ENCODE data around the gene SASH1.
A peak's percentile ranks its signal among the peaks of the same experiment; 100 is the strongest.

The SASH1 gene

GRCh38 chr6:148342350-148343046 lies at the start of gene SASH1:
TSS of gene SASH1 (plus strand) at chr6:148342838. CDS start at chr6:148343068, 230 bp downstream.
- DNase-seq: peak; percentile 1 to 3

DNA sequence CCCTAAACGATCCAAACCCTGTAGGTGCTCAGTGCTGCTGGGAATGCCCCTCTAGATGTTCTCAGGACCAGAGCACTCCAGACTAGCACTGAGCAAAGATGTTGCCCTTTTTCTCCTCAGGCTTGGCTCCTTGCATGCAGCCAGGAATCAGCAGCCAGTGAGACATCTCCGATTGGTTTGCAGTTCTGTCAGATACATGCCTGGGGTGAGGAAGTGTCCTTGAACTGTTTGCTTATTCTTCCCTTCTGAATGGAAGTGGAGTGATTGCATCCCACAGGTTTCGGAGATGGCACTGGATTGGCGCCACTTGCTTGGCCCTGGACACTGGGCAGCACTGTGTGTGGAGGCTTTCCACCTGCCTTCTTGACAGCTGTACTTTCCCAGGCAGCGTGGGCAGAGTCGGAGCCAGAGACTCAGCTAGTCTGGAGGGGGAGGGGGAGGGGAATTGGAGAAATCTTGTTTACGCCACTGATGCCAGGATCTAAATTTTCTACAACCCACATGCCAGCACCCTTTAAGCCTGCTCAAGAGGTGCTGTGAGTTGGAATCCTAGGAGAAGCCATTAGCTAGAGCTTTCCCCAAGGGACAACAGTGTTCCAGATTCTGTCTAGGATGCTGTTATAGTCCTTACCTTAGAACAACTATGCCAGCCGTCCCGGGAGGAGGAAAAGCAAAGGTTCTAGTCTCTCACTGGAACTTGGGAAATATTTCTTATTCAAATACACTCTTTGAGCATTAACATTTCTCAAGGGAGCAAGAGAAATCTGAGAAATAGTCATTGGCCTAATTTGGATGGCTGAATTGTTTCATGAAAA lies 49.2 kb upstream of the SASH1 start:
- DNase-seq: no peak

GRCh38 chr6:148294059-148294458 lies 48.6 kb upstream of the SASH1 start:
- DNase-seq: no peak

- DNase-seq: no peak
Measured at GRCh38 chr6:148295261-148295887, 47.3 kb upstream of the SASH1 start.

DNA sequence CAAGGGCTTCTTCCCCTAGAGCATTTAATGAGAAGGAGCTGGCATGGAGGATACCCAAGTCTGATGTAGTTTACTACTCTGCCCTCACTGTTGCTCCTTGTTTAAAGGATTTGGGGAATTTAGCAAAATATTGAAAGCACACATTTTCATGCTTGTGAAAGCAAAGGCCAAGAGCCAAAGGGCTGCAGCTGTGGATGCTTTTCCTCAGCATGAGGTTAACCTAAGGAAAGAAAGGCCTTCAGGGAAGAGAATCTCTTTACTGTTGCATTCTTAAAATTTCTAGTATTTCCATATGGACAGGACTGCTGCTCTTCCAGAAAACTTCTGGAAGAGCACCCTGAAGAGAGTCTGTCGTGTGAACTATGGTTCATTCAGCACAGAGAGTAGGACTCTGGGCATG lies 45.9 kb upstream of the SASH1 start:
- DNase-seq: no peak

- no peak for DNase-seq
Measured at GRCh38 chr6:148298683-148299082, 44.0 kb upstream of the SASH1 start.

- no peak for DNase-seq
Measured at GRCh38 chr6:148303616-148304015, 39.0 kb upstream of the SASH1 start.

- no peak for DNase-seq
Measured at GRCh38 chr6:148304976-148305375, 37.7 kb upstream of the SASH1 start.

GRCh38 chr6:148306286-148306685 lies 36.4 kb upstream of the SASH1 start:
- DNase-seq: no peak

DNA sequence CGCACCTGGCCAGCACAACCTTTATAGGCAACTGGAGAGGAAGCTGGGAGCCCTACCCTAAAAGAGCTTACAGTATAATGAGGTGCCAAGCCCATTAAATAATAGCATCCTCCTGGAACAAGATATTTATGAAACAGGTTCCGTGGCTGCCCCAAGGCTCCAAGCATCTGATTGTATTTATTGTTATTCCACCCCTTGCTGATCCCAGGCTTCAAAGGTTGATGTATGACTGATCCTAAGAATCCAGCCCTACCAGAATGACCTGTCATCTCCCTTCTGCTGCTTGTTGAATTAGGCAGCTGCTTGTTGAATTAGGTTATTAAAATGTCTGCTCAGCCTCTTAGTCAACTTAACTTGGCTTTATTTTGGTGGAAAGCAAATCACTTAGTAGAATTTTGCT lies 35.2 kb upstream of the SASH1 start:
- DNase-seq: no peak

- no peak for DNase-seq
Measured at GRCh38 chr6:148309301-148309700, 33.3 kb upstream of the SASH1 start.

- DNase-seq: no peak
Measured at GRCh38 chr6:148311966-148312669, 30.5 kb upstream of the SASH1 start.

- DNase-seq: no peak
Measured at GRCh38 chr6:148313488-148313887, 29.1 kb upstream of the SASH1 start.

- DNase-seq: no peak
Measured at GRCh38 chr6:148316308-148316707, 26.3 kb upstream of the SASH1 start.

DNA sequence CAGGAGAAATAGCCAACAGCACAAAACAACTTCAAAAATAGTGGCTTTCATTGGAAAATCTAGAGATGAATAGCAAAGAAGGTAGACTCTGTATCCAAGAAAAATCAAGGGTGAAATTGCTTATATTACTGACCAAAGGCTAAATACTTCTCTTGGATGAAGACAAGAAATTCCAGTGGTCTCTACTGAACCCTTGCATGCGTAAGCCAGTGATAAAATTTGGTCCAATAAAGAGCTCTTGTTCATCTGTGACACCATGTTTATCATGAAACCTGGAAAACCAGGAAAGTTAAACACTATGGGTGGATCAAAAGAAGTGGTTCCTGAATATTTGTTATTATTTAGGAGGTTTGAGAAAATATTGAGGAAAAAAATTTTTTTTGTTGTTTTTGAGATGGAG lies 25.6 kb upstream of the SASH1 start:
- DNase-seq: no peak

GRCh38 chr6:148317739-148318138 lies 24.9 kb upstream of the SASH1 start:
- DNase-seq: no peak

- DNase-seq: no peak
Measured at GRCh38 chr6:148322704-148323103, 19.9 kb upstream of the SASH1 start.

DNA sequence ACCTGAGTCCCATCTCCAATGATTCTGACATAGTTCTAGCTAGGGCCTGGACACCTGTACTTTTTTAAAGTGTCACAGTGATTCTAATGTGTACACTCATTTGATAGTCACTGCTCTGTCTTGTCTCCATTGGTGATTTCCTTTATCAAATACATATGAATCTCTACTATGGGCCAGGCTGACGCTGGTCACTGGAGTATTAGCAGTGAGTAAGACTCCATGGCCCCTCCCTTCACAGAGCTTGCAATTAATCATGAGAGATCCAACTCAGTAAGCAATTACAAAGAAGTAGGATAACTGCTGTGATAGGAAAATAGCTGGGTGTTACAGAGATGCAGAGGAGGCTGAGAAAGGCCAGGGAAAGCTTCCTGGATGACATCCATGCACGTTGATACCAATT lies 19.3 kb upstream of the SASH1 start:
- no peak for DNase-seq

- no peak for DNase-seq
Measured at GRCh38 chr6:148324297-148324985, 18.2 kb upstream of the SASH1 start.

- DNase-seq: no peak
Measured at GRCh38 chr6:148325316-148326068, 17.1 kb upstream of the SASH1 start.

GRCh38 chr6:148328876-148329555 lies 13.6 kb upstream of the SASH1 start:
- DNase-seq: no peak

Data from stimulated activated CD4-positive, alpha-beta T cell treated with anti-CD3 and anti-CD28 coated beads, Interleukin-2, amount 100 ng/mL, for 48 hours (primary cell).